GM13976 (cell line): Measurements from ENCODE around the gene CTAG1A.

ENCODE experiments used
- DNase-seq: peaks from one replicate; pipeline ENCODE4 v3.0.0; 2012; ENCODE audit warnings: low spot score
- in situ Hi-C: fragments of 300-500 bp; cut with MboI; formaldehyde crosslinking; loops from one replicate; pipeline ENCODE4 v1.12.0; 2022; ENCODE audit warnings: low sequenced_read_pairs, mixed read lengths, inconsistent platforms; ENCODE audit not compliant: unreplicated experiment
- TF ChIP-seq, protein P1 (sequence below): IDR thresholded peaks from 2 replicates; pipeline ENCODE4 v1.5.1; 2012; ENCODE audit warnings: borderline replicate concordance, mild to moderate bottlenecking; ENCODE audit not compliant: insufficient read depth; ENCODE audit errors: extremely low read depth, missing control alignments, control extremely low read depth

The CTAG1A gene

DNA sequence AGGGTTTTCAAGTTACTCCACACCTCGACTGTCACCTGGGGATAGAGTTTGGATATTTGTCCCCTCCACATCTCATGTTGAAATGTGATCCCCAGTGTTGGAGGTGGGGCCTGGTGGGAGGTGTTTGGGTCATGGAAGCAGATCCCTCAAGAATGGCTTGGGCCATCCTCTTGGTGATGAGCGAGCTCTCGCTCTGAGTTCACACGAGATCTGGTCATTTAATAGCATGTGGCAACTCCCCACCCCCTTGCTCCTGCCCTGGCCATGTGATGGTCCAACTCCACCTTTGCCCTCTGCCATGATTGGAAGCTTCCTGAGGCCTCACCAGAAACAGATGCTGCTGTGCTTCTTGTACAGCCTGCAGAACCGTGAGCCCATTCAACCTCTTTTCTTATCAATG is 8.3 kb downstream of the CTAG1A start:
- TF ChIP-seq, protein P1, sequence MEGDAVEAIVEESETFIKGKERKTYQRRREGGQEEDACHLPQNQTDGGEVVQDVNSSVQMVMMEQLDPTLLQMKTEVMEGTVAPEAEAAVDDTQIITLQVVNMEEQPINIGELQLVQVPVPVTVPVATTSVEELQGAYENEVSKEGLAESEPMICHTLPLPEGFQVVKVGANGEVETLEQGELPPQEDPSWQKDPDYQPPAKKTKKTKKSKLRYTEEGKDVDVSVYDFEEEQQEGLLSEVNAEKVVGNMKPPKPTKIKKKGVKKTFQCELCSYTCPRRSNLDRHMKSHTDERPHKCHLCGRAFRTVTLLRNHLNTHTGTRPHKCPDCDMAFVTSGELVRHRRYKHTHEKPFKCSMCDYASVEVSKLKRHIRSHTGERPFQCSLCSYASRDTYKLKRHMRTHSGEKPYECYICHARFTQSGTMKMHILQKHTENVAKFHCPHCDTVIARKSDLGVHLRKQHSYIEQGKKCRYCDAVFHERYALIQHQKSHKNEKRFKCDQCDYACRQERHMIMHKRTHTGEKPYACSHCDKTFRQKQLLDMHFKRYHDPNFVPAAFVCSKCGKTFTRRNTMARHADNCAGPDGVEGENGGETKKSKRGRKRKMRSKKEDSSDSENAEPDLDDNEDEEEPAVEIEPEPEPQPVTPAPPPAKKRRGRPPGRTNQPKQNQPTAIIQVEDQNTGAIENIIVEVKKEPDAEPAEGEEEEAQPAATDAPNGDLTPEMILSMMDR = no peak
- in situ Hi-C loops = loop anchor here (25.0 kb wide), 2 partner anchors 144 to 244 kb away; partner anchors contain the start of gene SMIM9
- DNase-seq = no peak

DNA sequence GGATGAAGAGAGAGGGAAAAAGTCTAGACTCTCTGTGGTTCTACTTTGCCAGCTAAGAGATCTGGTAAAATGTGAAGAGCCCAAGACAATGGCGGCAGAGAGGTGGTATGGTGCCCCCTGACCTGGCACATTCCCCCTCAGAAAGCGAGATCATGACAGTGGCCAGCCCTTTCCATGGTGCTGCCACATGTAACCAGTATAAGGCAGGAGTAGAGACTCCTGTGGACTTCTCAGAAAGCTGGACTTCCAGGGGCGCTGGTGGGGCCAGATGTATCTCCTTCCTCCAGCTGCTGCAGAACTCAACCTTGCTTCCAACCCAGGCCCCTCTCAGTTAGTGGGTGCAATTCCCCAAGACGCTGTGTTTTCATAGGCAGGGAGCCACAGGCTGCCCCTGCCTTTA is 9.6 kb downstream of the CTAG1A start:
- in situ Hi-C loops = loop anchor here (25.0 kb wide), 2 partner anchors 143 to 243 kb away; partner anchors contain the start of gene SMIM9
- TF ChIP-seq, protein P1 = no peak
- DNase-seq = no peak

DNA sequence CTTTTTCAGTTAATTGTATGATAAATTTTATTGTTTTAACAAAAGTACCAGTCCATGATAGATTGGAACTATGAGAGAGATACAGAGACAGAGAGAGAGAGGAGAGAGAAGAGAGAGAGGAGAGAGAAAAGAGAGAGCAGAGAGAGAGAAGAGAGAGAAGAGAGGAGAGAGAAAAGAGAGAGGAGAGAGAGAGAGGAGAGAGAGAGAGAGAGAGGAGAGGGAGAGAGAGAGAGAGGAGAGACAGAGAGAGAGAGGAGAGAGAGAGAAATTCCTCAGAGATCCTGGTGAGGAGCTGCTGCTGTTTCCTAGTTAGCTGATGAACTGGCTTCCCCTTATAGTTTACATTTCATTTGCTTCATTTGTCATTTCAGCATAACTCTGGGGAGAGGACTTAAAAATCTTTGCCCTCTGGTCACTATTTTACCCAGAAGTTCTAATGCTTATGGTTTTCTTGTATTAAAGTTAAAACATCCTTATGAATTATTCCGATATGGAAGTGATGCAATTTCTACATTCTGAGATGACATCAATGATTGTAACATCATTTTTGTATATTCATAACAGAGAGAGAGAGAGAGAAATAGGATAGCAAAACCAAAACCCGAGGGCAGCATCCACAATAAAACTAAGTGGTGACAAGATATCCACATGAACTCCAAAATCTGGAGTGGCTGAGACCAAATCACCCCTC is 10.8 kb downstream of the CTAG1A start:
- TF ChIP-seq, protein P1 = no peak
- in situ Hi-C loops = loop anchor here (25.0 kb wide), 2 partner anchors 142 to 242 kb away; partner anchors contain the start of gene SMIM9

DNA sequence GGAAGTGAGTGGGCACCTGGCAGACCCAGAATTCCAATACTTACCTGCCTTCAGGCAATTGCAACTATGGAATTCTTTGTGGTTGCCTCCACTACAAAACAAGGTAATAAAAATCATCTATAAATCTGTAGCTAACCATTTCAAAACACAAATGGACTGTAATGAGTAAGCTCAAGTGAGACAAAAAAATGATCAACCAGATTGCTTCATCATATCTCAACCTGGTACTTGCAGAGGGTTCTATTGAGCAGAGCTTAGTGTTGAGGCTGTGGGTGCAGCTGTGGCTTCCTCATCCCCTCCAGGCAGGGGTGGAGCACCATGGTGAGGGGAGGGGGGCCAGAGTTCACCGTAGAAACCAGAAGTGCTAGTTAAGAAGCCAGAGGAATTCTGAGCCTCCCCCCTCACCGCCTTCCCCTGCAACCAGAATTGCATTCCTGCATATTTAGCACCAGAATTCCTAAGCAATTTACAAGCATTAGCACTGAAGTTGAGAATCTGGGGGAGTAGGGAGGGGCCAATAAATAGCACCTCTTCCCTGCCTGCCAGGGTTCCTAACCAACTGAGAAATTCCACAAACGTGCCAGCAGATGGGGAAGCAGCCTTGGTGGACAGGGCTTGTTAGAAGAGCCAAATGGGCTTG is 11.5 kb downstream of the CTAG1A start:
- DNase-seq = no peak
- TF ChIP-seq, protein P1 = no peak
- in situ Hi-C loops = loop anchor here (25.0 kb wide), 2 partner anchors 141 to 241 kb away; partner anchors contain the start of gene SMIM9

More for the DNA sequence above, 10.8 kb downstream of the CTAG1A start:
- DNase-seq = no peak

DNA sequence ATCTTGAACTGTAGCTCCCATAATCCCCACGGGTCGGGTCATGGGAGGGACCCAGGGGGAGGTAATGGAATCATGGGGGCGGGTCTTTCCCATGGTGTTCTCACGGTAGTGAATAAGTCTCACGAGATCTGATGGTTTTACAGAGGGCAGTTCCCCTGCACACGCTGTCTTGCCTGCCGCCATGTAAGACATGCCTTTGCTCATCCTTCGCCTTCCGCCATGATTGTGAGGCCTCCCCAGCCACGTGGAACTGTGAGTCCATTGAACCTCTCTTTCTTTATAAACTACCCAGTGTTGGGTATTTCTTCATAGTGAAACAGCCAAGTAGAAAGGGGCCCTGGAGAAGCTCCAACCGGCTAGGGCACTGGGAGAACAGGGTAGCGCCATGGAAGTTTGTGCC is 12.3 kb downstream of the CTAG1A start:
- in situ Hi-C loops = loop anchor here (25.0 kb wide), 2 partner anchors 140 to 240 kb away; partner anchors contain the start of gene SMIM9
- no peak for DNase-seq
- TF ChIP-seq, protein P1 = no peak

DNA sequence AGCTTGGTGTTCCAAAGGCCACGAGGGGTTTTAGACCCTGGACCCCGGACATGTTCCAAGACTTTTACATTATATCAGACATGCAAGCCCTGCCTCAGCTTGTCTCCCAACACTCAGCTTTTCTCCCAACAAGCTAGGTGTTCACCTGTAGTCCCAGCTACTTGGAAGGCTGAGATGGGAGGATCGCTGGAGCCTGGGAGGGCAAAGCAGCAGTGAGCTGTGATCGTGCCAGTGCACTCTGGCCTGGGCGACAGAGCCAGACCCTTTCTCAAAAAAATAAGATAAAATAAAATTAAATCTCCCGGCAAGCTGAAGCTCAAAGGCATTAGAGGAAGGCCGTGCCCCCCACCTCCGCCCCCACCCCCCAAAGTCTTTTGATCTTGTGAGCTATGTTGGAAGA is 13.7 kb downstream of the CTAG1A start:
- TF ChIP-seq, protein P1 = no peak
- no peak for DNase-seq
- in situ Hi-C loops = loop anchor here (25.0 kb wide), 2 partner anchors 139 to 239 kb away; partner anchors contain the start of gene SMIM9
